IMR-90 (cell line): Measurements from ENCODE around the gene TMCO5A. TPM values are rescaled to one million over a fixed set of nuclear protein-coding genes. Genes with fewer than 3 reads are reported as not detected.

Source experiments
- ATAC-seq: fragments of 200-7000 bp; cut with Tn5 transposase; 2 replicates; pipeline ENCODE4 v1.9.1; 2020; ENCODE audit warnings: low read depth, mild to moderate bottlenecking, moderate library complexity
- BruUV-seq: library from RNA; stranded (reverse); fragments of 400-500 nt; replicated peaks from 2 replicates; lab custom pipeline; 2021; lab: Mats Ljungman, UMichigan
- CTCF ChIA-PET: fragments of 300-600 bp; formaldehyde crosslinking; extraction: SDS; loops from one replicate; lab custom pipeline; 2021; ENCODE audit warnings: antibody characterized with exemption; lab: Yijun Ruan, JAX
- POLR2A ChIA-PET: fragments of 300-600 bp; sonication (Branson Sonifier 250); formaldehyde crosslinking; loops from one replicate; lab custom pipeline; 2022; ENCODE audit warnings: antibody characterized with exemption; ENCODE audit not compliant: unreplicated experiment; lab: Charles Lee
- DNase-seq: peaks from one replicate; pipeline ENCODE4 v3.0.0; 2013
- H2AFZ ChIP-seq: replicated peaks from 2 replicates; pipeline ENCODE3; 2013; ENCODE audit warnings: low read length, mild to moderate bottlenecking; ENCODE audit not compliant: poor library complexity
- H2AK5ac ChIP-seq: 2 replicates; pipeline ENCODE4 v1.6.1; 2013; ENCODE audit warnings: low read depth, low read length, inconsistent platforms
- H2AK9ac ChIP-seq: replicated peaks from 2 replicates; pipeline ENCODE3; 2013; ENCODE audit warnings: mild to moderate bottlenecking, low read depth, low read length, moderate library complexity; ENCODE audit not compliant: poor library complexity
- H2BK120ac ChIP-seq: 2 replicates; pipeline ENCODE4 v1.6.1; 2013; ENCODE audit warnings: low read depth, low read length, inconsistent platforms
- H2BK15ac ChIP-seq: 3 replicates; pipeline ENCODE4 v1.6.1; 2013; ENCODE audit warnings: low read depth, low read length, inconsistent platforms
- H2BK20ac ChIP-seq: 2 replicates; pipeline ENCODE4 v1.6.1; 2013; ENCODE audit warnings: low read depth, mild to moderate bottlenecking, inconsistent platforms, low read length, moderate library complexity
- H2BK5ac ChIP-seq: 2 replicates; pipeline ENCODE4 v1.6.1; 2013; ENCODE audit warnings: mild to moderate bottlenecking, low read depth, low read length, inconsistent platforms; ENCODE audit not compliant: poor library complexity, severe bottlenecking
- H3K14ac ChIP-seq: replicated peaks from 2 replicates; pipeline ENCODE4 v1.6.1; 2013; ENCODE audit warnings: low read depth, low read length, inconsistent platforms
- H3K18ac ChIP-seq: 2 replicates; pipeline ENCODE4 v1.6.1; 2013; ENCODE audit warnings: low read depth, low read length, control low read depth
- H3K23ac ChIP-seq: 2 replicates; pipeline ENCODE4 v1.6.1; 2013; ENCODE audit warnings: low read depth, low read length, inconsistent platforms
- H3K27ac ChIP-seq: 2 replicates; pipeline ENCODE4 v1.5.1; 2013; ENCODE audit warnings: mild to moderate bottlenecking, control low read depth, low read length; ENCODE audit not compliant: insufficient read depth
- H3K27me3 ChIP-seq: 2 replicates; pipeline ENCODE4 v1.6.1; 2013; ENCODE audit warnings: low read length; ENCODE audit not compliant: control insufficient read depth, insufficient read depth
- H3K36me3 ChIP-seq: 2 replicates; pipeline ENCODE4 v1.6.1; 2013; ENCODE audit warnings: low read length, mixed read lengths; ENCODE audit not compliant: control insufficient read depth, insufficient read depth
- H3K4ac ChIP-seq: 2 replicates; pipeline ENCODE4 v1.6.1; 2013; ENCODE audit warnings: low read depth, low read length, inconsistent platforms
- H3K4me1 ChIP-seq: 2 replicates; pipeline ENCODE4 v1.6.1; 2013; ENCODE audit warnings: low read length, mixed read lengths; ENCODE audit not compliant: control insufficient read depth, insufficient read depth
- H3K4me2 ChIP-seq: 2 replicates; pipeline ENCODE4 v1.6.1; 2013; ENCODE audit warnings: low read depth, mild to moderate bottlenecking, control low read depth, low read length, moderate library complexity
- H3K4me3 ChIP-seq: 2 replicates; pipeline ENCODE4 v1.5.1; 2013; ENCODE audit warnings: low read depth, mild to moderate bottlenecking, control low read depth, low read length, moderate library complexity; ENCODE audit not compliant: insufficient read depth
- H3K56ac ChIP-seq: 2 replicates; pipeline ENCODE4 v1.6.1; 2013; ENCODE audit warnings: low read length, inconsistent platforms; ENCODE audit not compliant: insufficient read depth; ENCODE audit errors: extremely low read depth
- H3K79me1 ChIP-seq, 2 experiments: 2 replicates each; pipeline ENCODE4 v1.6.1; 2013; ENCODE audit warnings: low read length in 2 of 2, inconsistent platforms in 1 of 2, low read depth in 1 of 2
- H3K9ac ChIP-seq: 2 replicates; pipeline ENCODE4 v1.6.1; 2013; ENCODE audit warnings: low read depth, low read length, control low read depth
- H3K9me1 ChIP-seq: 2 replicates; pipeline ENCODE4 v1.6.1; 2013; ENCODE audit warnings: low read length, inconsistent platforms; ENCODE audit not compliant: insufficient read depth
- H3K9me3 ChIP-seq: 2 replicates; pipeline ENCODE4 v1.6.1; 2013; ENCODE audit warnings: low read length; ENCODE audit not compliant: control insufficient read depth, insufficient read depth
- H4K20me1 ChIP-seq: 2 replicates; pipeline ENCODE4 v1.6.1; 2013; ENCODE audit warnings: low read length, inconsistent platforms; ENCODE audit not compliant: insufficient read depth
- H4K5ac ChIP-seq: 2 replicates; pipeline ENCODE4 v1.6.1; 2013; ENCODE audit warnings: mild to moderate bottlenecking, low read depth, low read length, control low read depth
- H4K8ac ChIP-seq, 2 experiments: 2 replicates each; pipeline ENCODE4 v1.6.1; 2013; ENCODE audit warnings: low read depth in 2 of 2, low read length in 2 of 2, control low read depth in 1 of 2, inconsistent platforms in 1 of 2
- H4K91ac ChIP-seq: 2 replicates; pipeline ENCODE4 v1.6.1; 2013; ENCODE audit warnings: low read depth, low read length, inconsistent platforms; ENCODE audit not compliant: insufficient read depth
- CEBPB ChIP-seq: IDR thresholded peaks from 2 replicates; pipeline ENCODE4 v1.6.1; 2012; ENCODE audit warnings: low read depth, low read length, improper control_type of control experiment
- CHD1 ChIP-seq: IDR thresholded peaks from 2 replicates; pipeline ENCODE4 v1.6.1; 2012; ENCODE audit warnings: low read depth, low read length, improper control_type of control experiment
- CTCF ChIP-seq: conservative IDR thresholded peaks from 2 replicates; pipeline ENCODE4 v1.5.1; 2012; ENCODE audit warnings: mild to moderate bottlenecking, low read depth, low read length, improper control_type of control experiment
- ELK1 ChIP-seq: fragments of 150-350 bp; IDR thresholded peaks from 2 replicates; pipeline ENCODE4 v1.6.1; 2016; ENCODE audit warnings: low read depth, mild to moderate bottlenecking, low read length, moderate library complexity, borderline replicate concordance
- FOS ChIP-seq: fragments of 150-350 bp; IDR thresholded peaks from 2 replicates; pipeline ENCODE4 v1.6.1; 2016; ENCODE audit warnings: low read depth, low read length
- MXI1 ChIP-seq: IDR thresholded peaks from 2 replicates; pipeline ENCODE4 v1.6.1; 2012; ENCODE audit warnings: low read depth, mild to moderate bottlenecking, low read length, moderate library complexity, borderline replicate concordance
- NFE2L2 ChIP-seq: fragments of 150-350 bp; IDR thresholded peaks from 2 replicates; pipeline ENCODE4 v1.6.1; 2016; ENCODE audit warnings: low read depth, mild to moderate bottlenecking, low read length
- RAD21 ChIP-seq: IDR thresholded peaks from 2 replicates; pipeline ENCODE4 v1.6.1; 2012; ENCODE audit warnings: low read length, improper control_type of control experiment
- RCOR1 ChIP-seq: IDR thresholded peaks from 2 replicates; pipeline ENCODE4 v1.6.1; 2012; ENCODE audit warnings: mild to moderate bottlenecking, low read length, improper control_type of control experiment; ENCODE audit not compliant: insufficient replicate concordance
- SMC3 ChIP-seq: fragments of 150-350 bp; IDR thresholded peaks from 2 replicates; pipeline ENCODE4 v1.6.1; 2016; ENCODE audit warnings: low read depth, mild to moderate bottlenecking, antibody characterized with exemption, low read length, moderate library complexity
- USF2 ChIP-seq: fragments of 150-350 bp; IDR thresholded peaks from 2 replicates; pipeline ENCODE4 v1.6.1; 2017; ENCODE audit warnings: mild to moderate bottlenecking, antibody characterized with exemption, low read length, low read depth
- WGBS, 2 experiments: methylation state at CpG; one replicate each; pipeline versions ENCODE4 v1.1.5 to v1.1.7; 2013; ENCODE audit warnings: missing lambda C conversion rate in 2 of 2; ENCODE audit not compliant: insufficient read length in 1 of 2; ENCODE audit errors: extremely low coverage in 2 of 2; 5-methylcytosine and 5-hydroxymethylcytosine counted together
- dilution Hi-C: fragments of 300-500 bp; cut with HindIII; formaldehyde crosslinking; loops from one replicate; pipeline ENCODE4 v1.14.3; 2018; ENCODE audit warnings: low sequenced_read_pairs; ENCODE audit not compliant: unreplicated experiment
- in situ Hi-C: fragments of 300-500 bp; cut with MboI; formaldehyde crosslinking; loops from 3 replicates; pipeline ENCODE4 v1.14.3; 2019; ENCODE audit warnings: low sequenced_read_pairs, inconsistent platforms, mixed read lengths
- intact Hi-C: fragments of 100-400 bp; cut with micrococcal nuclease; formaldehyde crosslinking; loops from 2 replicates; pipeline ENCODE4 v1.10.0; 2022
- polyA plus RNA-seq, 3 experiments: library from polyadenylated mRNA; depleted of rRNA; stranded (reverse); fragments of >200 nt; gene quantifications; 2 replicates each; pipeline ENCODE4 v1.2.3, GENCODE V29; 2012; ENCODE audit warnings: low replicate concordance in 1 of 3
- total RNA-seq: library from RNA; depleted of rRNA; stranded (reverse); fragments of >200 nt; gene quantifications from 2 replicates; pipeline ENCODE4 v1.2.3, GENCODE V29; 2012

The TMCO5A gene
- total and polyA plus RNA-seq, 2 of the 4 experiments (the other 2 are of a cell fraction), result not detected

- no CpG with 5 or more reads among the region's 1 CpG for WGBS, 2 experiments
- Histone ChIP-seq H3K4me1 (no peaks in the 10 kb centered on the region), H2AK9ac (no peak overlapping the region), H2BK20ac (no peak overlapping the region), H4K20me1 (no peaks in the 10 kb centered on the region), H3K9ac (no peak overlapping the region), H2BK15ac (no peak overlapping the region), H2AK5ac (no peak overlapping the region), H4K5ac (no peak overlapping the region), H2AFZ (no peak overlapping the region), H3K9me3 (no peaks in the 10 kb centered on the region), H3K9me1 (no peaks in the 10 kb centered on the region), H4K8ac (no peak overlapping the region), H3K27ac (no peak overlapping the region), H3K56ac (no peak overlapping the region), H3K14ac (no peak overlapping the region), H2BK120ac (no peak overlapping the region), H3K79me1 (no peaks in the 10 kb centered on the region), H4K91ac (no peak overlapping the region), H3K27me3 (no peaks in the 10 kb centered on the region), H3K4ac (no peak overlapping the region), H3K4me2 (no peak overlapping the region), H3K36me3 (no peaks in the 10 kb centered on the region), H2BK5ac (no peak overlapping the region), H3K4me3 (no peak overlapping the region), H3K23ac (no peak overlapping the region), H3K18ac (no peak overlapping the region)
- in situ Hi-C loops, result no loop called here
- TF ChIP-seq CHD1 (no peak), SMC3 (no peak), MXI1 (no peak), RCOR1 (no peak), FOS (no peak), ELK1 (no peak), CTCF (no peak), RAD21 (no peak), NFE2L2 (no peak), USF2 (no peak), CEBPB (no peak)
- CTCF ChIA-PET, result no interaction called here
- ATAC-seq (0 out of 2 replicates have a peak, but pooled peaks have one; percentile 35), DNase-seq (peak; percentile 22)
- dilution Hi-C loops, result no loop called here
- POLR2A ChIA-PET, result no interaction called here
- no TSS peak for BruUV-seq
- intact Hi-C loops, result no loop called here
Observed at GRCh38 chr15:37907136-37907535, 27.3 kb upstream of the TMCO5A start.
